ENCODE data around the gene TTLL13. TPM values are rescaled to one million over a fixed set of nuclear protein-coding genes. Genes with fewer than 3 reads are reported as not detected.

TTLL13 gene
- total RNA-seq, 1 experiment from 2014 or later, result 0.39 TPM

GRCh38 chr15:90217671-90218394 is 31.5 kb upstream of the TTLL13 start:
- BruUV-seq (replicated peaks), result no TSS peak
- intact Hi-C loops (cut with micrococcal nuclease; ENCODE audit: unreplicated experiment), result no loop called here

GRCh38 chr15:90219421-90220141 is 29.8 kb upstream of the TTLL13 start:
- intact Hi-C loops (cut with micrococcal nuclease; ENCODE audit: unreplicated experiment) (no loop called here), in situ Hi-C loops (cut with HindIII; ENCODE audit: low pct_unique_long_range_greater_than_20kb, low sequenced_read_pairs) (loop anchor here (10.0 kb wide), 1 partner anchor 55 kb away; no protein-coding TSS in a partner anchor)
- no peaks in the 10 kb centered on the region for H3K27me3 ChIP-seq (ENCODE audit: control insufficient read depth, insufficient read depth, low read length)
- no peak overlapping the region for H3K4me3 ChIP-seq (ENCODE audit: low read depth in 2 of 2, low read length in 2 of 2)
- BruUV-seq (replicated peaks), result no TSS peak
- peak; percentile 51 for ATAC-seq
- no peak for DNase-seq (ENCODE audit: low read depth, low spot score)
- CTCF ChIA-PET, result interaction anchor here (0.6 kb wide), 1 partner anchor 60 kb away, joined by 4 read pairs; no protein-coding TSS in a partner anchor
- peaks cover 95% of the 10 kb centered on the region for H3K4me1 ChIP-seq (ENCODE audit: control insufficient read depth, insufficient read depth, low read length)
- H3K36me3 ChIP-seq (ENCODE audit: control insufficient read depth, insufficient read depth, low read length), result peaks cover 25% of the 10 kb centered on the region
- peak overlapping the region; percentile 100 for H3K27ac ChIP-seq (ENCODE audit: low read length)
- POLR2A ChIA-PET, result interaction anchor here (0.7 kb wide), 1 partner anchor 58 kb away, joined by 4 read pairs; no protein-coding TSS in a partner anchor
- no peaks in the 10 kb centered on the region for H3K9me3 ChIP-seq (ENCODE audit: control insufficient read depth, insufficient read depth, low read depth, low read length)
- TF ChIP-seq REST (IDR thresholded peaks at IDR 0.05; ENCODE audit: insufficient read depth in 1 of 2, low read depth in 2 of 2, low read length in 1 of 2), result no peak
- no peak for TF ChIP-seq SIN3A (IDR thresholded peaks at IDR 0.05; ENCODE audit: borderline replicate concordance, insufficient read depth, low read depth, low read length)
- no peak for TF ChIP-seq TCF7L2 (IDR thresholded peaks at IDR 0.05; ENCODE audit: low read depth, low read length)
- peak; percentile 89 for TF ChIP-seq CTCF (IDR thresholded peaks at IDR 0.05)
- peak; percentile 82 for TF ChIP-seq POLR2AphosphoS5 (IDR thresholded peaks at IDR 0.05; ENCODE audit: low read depth, low read length)

More at GRCh38 chr15:90217671-90218394, 31.5 kb upstream of the TTLL13 start:
- H3K4me1 ChIP-seq (ENCODE audit: control insufficient read depth, insufficient read depth, low read length), result peaks cover 94% of the 10 kb centered on the region
- H3K36me3 ChIP-seq (ENCODE audit: control insufficient read depth, insufficient read depth, low read length), result peaks cover 17% of the 10 kb centered on the region
- no peaks in the 10 kb centered on the region for H3K9me3 ChIP-seq (ENCODE audit: control insufficient read depth, insufficient read depth, low read depth, low read length)
- DNase-seq (ENCODE audit: low read depth, low spot score), result no peak
- CTCF ChIA-PET, result no interaction called here
- no peak overlapping the region for H3K4me3 ChIP-seq (ENCODE audit: low read depth in 2 of 2, low read length in 2 of 2)
- no peak for ATAC-seq
- in situ Hi-C loops (cut with HindIII; ENCODE audit: low pct_unique_long_range_greater_than_20kb, low sequenced_read_pairs), result loop anchor here (10.0 kb wide), 1 partner anchor 53 kb away; no protein-coding TSS in a partner anchor
- TF ChIP-seq SIN3A (IDR thresholded peaks at IDR 0.05; ENCODE audit: borderline replicate concordance, insufficient read depth, low read depth, low read length) (no peak), POLR2AphosphoS5 (IDR thresholded peaks at IDR 0.05; ENCODE audit: low read depth, low read length) (0 out of 2 replicates have a peak, but pooled peaks have one; percentile 5)
- H3K27me3 ChIP-seq (ENCODE audit: control insufficient read depth, insufficient read depth, low read length), result no peaks in the 10 kb centered on the region
- POLR2A ChIA-PET, result interaction anchor here (0.6 kb wide), 1 partner anchor 58 kb away, joined by 14 read pairs; no protein-coding TSS in a partner anchor
- peak overlapping the region; percentile 100 for H3K27ac ChIP-seq (ENCODE audit: low read length)
